Sigmoid colon (tissue), 7 donors: ENCODE data around the gene TNFRSF1B. TPM values are rescaled to one million over a fixed set of nuclear protein-coding genes. Genes with fewer than 3 reads are reported as not detected.

Source experiments
- DNase-seq: peaks from one replicate; pipeline ENCODE4 v3.0.0-alpha.2; 2019
- H3K27ac ChIP-seq, 4 donors: fragments of 200-600 bp; sonication (generic); one replicate each; pipeline ENCODE4 v1.5.1; 2016 to 2019; ENCODE audit warnings: mild to moderate bottlenecking in 1 of 4
- H3K27me3 ChIP-seq, 3 donors: fragments of 200-600 bp; sonication (generic); one replicate each; pipeline ENCODE4 v1.5.1; 2019; ENCODE audit warnings: mild to moderate bottlenecking in 1 of 3
- H3K36me3 ChIP-seq, 4 donors: fragments of 200-600 bp; sonication (generic); one replicate each; pipeline ENCODE4 v1.5.1; 2016 to 2019
- H3K4me1 ChIP-seq, 4 donors: fragments of 200-600 bp; sonication (generic); one replicate each; pipeline ENCODE4 v1.5.1; 2017 to 2019
- H3K4me3 ChIP-seq, 4 donors: fragments of 200-600 bp; sonication (generic); one replicate each; pipeline ENCODE4 v1.5.1; 2017 to 2019; ENCODE audit warnings: mild to moderate bottlenecking in 2 of 4, moderate library complexity in 1 of 4
- H3K9me3 ChIP-seq, 4 donors: fragments of 200-600 bp in 3 of 4; sonication (generic) in 3 of 4; one replicate each; pipeline versions ENCODE4 v1.5.1 to v1.6.1; 2013 to 2019
- EP300 ChIP-seq, 4 donors: sonication (generic); formaldehyde crosslinking; IDR thresholded peaks; one replicate each; pipeline ENCODE4 v1.6.1; 2017; ENCODE audit warnings: antibody characterized with exemption in 4 of 4
- POLR2A ChIP-seq, 2 donors: fragments of 450-650 bp; IDR thresholded peaks; one replicate each; pipeline ENCODE4 v1.6.1; 2016; ENCODE audit warnings: antibody characterized with exemption in 2 of 2, mild to moderate bottlenecking in 2 of 2, moderate library complexity in 2 of 2
- POLR2AphosphoS5 ChIP-seq, 4 donors: sonication (generic); formaldehyde crosslinking; IDR thresholded peaks; one replicate each; pipeline ENCODE4 v1.6.1; 2017; ENCODE audit warnings: antibody characterized with exemption in 4 of 4
- WGBS, 2 donors: extraction: QIAGEN DNeasy Blood & Tissue Kit; methylation state at CpG; one replicate each; pipeline ENCODE4 v1.1.7; 2013; 5-methylcytosine and 5-hydroxymethylcytosine counted together
- intact Hi-C: fragments of 100-400 bp; cut with DNase I; formaldehyde crosslinking; loops from one replicate; pipeline ENCODE4 v1.15.1; 2023
- polyA plus RNA-seq, 3 donors: library from polyadenylated mRNA; stranded (reverse); fragments of 200-250 nt; gene quantifications; one replicate each; pipeline ENCODE4 v1.2.3, GENCODE V29; 2013
- total RNA-seq, 4 donors: library from RNA; depleted of rRNA; stranded (reverse); fragments of >200 nt; gene quantifications; one replicate each; pipeline ENCODE4 v1.1.0, GENCODE V29; 2016
- TF ChIP-seq, protein P1 (sequence below), 4 experiments: fragments of 450-650 bp in 3 of 4; fragments of 200-600 bp in 1 of 4; IDR thresholded peaks; one replicate each; pipeline ENCODE4 v1.5.1; 2016 to 2019; ENCODE audit warnings: antibody characterized with exemption in 4 of 4, mild to moderate bottlenecking in 3 of 4, moderate library complexity in 2 of 4
- donor health status: healthy with polysubstance abuse.
- donor health status: Bipolar disorder and iron deficiency.
- donor health status: healthy.

TNFRSF1B gene
- total and polyA plus RNA-seq, 7 donors, result 4.2 to 37.2 (median 18.6) TPM

DNA sequence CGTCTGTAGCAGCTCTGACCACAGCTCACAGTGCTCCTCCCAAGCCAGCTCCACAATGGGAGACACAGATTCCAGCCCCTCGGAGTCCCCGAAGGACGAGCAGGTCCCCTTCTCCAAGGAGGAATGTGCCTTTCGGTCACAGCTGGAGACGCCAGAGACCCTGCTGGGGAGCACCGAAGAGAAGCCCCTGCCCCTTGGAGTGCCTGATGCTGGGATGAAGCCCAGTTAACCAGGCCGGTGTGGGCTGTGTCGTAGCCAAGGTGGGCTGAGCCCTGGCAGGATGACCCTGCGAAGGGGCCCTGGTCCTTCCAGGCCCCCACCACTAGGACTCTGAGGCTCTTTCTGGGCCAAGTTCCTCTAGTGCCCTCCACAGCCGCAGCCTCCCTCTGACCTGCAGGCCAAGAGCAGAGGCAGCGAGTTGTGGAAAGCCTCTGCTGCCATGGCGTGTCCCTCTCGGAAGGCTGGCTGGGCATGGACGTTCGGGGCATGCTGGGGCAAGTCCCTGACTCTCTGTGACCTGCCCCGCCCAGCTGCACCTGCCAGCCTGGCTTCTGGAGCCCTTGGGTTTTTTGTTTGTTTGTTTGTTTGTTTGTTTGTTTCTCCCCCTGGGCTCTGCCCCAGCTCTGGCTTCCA, 40.1 kb downstream of the TNFRSF1B start:
- TF ChIP-seq EP300 (IDR thresholded peaks at IDR 0.05) (no peak), POLR2A (IDR thresholded peaks at IDR 0.05) (no peak)
- H3K4me1 ChIP-seq, result peaks cover 0 to 9% (median 3%) of the 10 kb centered on the region in 4 donors
- no peaks in the 10 kb centered on the region for H3K27me3 ChIP-seq
- no peak for DNase-seq
- no peaks in the 10 kb centered on the region for H3K9me3 ChIP-seq
- peaks cover 0 to 12% (median 0%) of the 10 kb centered on the region in 4 donors for H3K36me3 ChIP-seq
- WGBS, 2 donors, result 78 to 83% methylated on average over 17 of the region's 17 CpGs
- intact Hi-C loops, result no loop called here
- H3K4me3 ChIP-seq, result no peak overlapping the region
- no peak overlapping the region for H3K27ac ChIP-seq

DNA sequence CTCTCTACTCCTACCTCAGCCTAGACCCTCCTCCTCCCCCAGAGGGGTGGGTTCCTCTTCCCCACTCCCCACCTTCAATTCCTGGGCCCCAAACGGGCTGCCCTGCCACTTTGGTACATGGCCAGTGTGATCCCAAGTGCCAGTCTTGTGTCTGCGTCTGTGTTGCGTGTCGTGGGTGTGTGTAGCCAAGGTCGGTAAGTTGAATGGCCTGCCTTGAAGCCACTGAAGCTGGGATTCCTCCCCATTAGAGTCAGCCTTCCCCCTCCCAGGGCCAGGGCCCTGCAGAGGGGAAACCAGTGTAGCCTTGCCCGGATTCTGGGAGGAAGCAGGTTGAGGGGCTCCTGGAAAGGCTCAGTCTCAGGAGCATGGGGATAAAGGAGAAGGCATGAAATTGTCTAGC, 41.5 kb downstream of the TNFRSF1B start:
- no peak for TF ChIP-seq EP300 (IDR thresholded peaks at IDR 0.05)
- TF ChIP-seq, protein P1, sequence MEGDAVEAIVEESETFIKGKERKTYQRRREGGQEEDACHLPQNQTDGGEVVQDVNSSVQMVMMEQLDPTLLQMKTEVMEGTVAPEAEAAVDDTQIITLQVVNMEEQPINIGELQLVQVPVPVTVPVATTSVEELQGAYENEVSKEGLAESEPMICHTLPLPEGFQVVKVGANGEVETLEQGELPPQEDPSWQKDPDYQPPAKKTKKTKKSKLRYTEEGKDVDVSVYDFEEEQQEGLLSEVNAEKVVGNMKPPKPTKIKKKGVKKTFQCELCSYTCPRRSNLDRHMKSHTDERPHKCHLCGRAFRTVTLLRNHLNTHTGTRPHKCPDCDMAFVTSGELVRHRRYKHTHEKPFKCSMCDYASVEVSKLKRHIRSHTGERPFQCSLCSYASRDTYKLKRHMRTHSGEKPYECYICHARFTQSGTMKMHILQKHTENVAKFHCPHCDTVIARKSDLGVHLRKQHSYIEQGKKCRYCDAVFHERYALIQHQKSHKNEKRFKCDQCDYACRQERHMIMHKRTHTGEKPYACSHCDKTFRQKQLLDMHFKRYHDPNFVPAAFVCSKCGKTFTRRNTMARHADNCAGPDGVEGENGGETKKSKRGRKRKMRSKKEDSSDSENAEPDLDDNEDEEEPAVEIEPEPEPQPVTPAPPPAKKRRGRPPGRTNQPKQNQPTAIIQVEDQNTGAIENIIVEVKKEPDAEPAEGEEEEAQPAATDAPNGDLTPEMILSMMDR (IDR thresholded peaks at IDR 0.05), result no peak
- TF ChIP-seq POLR2A (IDR thresholded peaks at IDR 0.05), result no peak
- TF ChIP-seq POLR2AphosphoS5 (IDR thresholded peaks at IDR 0.05), result no peak

DNA sequence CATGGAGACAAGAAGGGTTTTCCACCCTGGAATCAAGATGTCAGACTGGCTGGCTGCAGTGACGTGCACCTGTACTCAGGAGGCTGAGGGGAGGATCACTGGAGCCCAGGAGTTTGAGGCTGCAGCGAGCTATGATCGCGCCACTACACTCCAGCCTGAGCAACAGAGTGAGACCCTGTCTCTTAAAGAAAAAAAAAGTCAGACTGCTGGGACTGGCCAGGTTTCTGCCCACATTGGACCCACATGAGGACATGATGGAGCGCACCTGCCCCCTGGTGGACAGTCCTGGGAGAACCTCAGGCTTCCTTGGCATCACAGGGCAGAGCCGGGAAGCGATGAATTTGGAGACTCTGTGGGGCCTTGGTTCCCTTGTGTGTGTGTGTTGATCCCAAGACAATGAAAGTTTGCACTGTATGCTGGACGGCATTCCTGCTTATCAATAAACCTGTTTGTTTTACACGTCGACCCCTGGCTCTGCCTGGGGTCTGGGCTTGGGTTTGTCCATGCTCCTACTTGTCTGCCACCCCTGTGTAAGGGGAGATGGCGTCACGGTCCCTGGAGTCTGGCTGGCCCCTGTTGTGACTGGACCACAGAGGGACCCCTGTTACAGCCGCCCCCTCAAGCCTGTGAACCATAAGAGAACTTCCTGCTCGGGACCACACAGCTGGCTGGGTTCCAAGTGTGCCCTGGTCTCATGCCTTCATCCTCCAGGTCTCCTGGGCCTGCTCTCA, 42.1 kb downstream of the TNFRSF1B start:
- no peak overlapping the region for H3K27ac ChIP-seq
- intact Hi-C loops, result loop anchor here (1.0 kb wide), 1 partner anchor 84 kb away; no protein-coding TSS in a partner anchor

More for the DNA sequence above, 41.5 kb downstream of the TNFRSF1B start:
- Histone ChIP-seq H3K27ac (no peak overlapping the region), H3K4me1 (peaks cover 0 to 9% (median 3%) of the 10 kb centered on the region in 4 donors), H3K4me3 (no peak overlapping the region), H3K36me3 (no peaks in the 10 kb centered on the region), H3K9me3 (no peaks in the 10 kb centered on the region), H3K27me3 (no peaks in the 10 kb centered on the region)
- intact Hi-C loops, result no loop called here
- DNase-seq, result no peak
- WGBS, 2 donors, result 73% methylated on average over 6 of the region's 6 CpGs

DNA sequence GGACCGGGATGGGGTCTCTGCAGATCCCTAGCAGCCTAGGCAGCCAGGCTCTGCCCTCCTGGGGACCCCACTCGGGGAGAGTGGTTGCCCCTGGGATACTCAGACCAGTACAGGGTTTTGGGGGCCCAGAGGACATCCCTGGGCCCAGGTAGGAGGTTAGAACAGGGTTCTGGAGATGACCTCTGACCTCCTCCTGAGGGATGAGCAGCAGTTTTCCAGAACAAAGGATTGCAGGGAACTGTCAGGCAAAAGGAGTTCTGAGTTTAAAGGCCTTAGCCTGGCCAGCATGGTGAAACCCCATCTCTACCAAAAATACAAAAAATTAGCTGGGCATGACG, 42.7 kb downstream of the TNFRSF1B start:
- 55 to 64% methylated on average over 3 of the region's 3 CpGs for WGBS, 2 donors
- H3K27ac ChIP-seq, result no peak overlapping the region

More for the DNA sequence above, 42.1 kb downstream of the TNFRSF1B start:
- DNase-seq, result peak; percentile 91
- Histone ChIP-seq H3K4me3 (no peak overlapping the region), H3K36me3 (no peaks in the 10 kb centered on the region), H3K9me3 (no peaks in the 10 kb centered on the region), H3K27me3 (no peaks in the 10 kb centered on the region), H3K4me1 (peaks cover 0 to 9% (median 3%) of the 10 kb centered on the region in 4 donors)
- WGBS, 2 donors, result 29 to 31% methylated on average over 14 of the region's 14 CpGs
- TF ChIP-seq POLR2A (IDR thresholded peaks at IDR 0.05) (no peak), POLR2AphosphoS5 (IDR thresholded peaks at IDR 0.05) (peak in 1 of 4 donors; percentile 36)
- TF ChIP-seq, protein P1 (IDR thresholded peaks at IDR 0.05), result peak; percentile 93 to 97 (median 94)

More for the DNA sequence above, 42.7 kb downstream of the TNFRSF1B start:
- Histone ChIP-seq H3K4me1 (peaks cover 0 to 9% (median 3%) of the 10 kb centered on the region in 4 donors), H3K27me3 (no peaks in the 10 kb centered on the region), H3K36me3 (no peaks in the 10 kb centered on the region), H3K4me3 (no peak overlapping the region), H3K9me3 (no peaks in the 10 kb centered on the region)
- TF ChIP-seq POLR2A (IDR thresholded peaks at IDR 0.05) (no peak), EP300 (IDR thresholded peaks at IDR 0.05) (no peak), POLR2AphosphoS5 (IDR thresholded peaks at IDR 0.05) (no peak)
- TF ChIP-seq, protein P1 (IDR thresholded peaks at IDR 0.05), result no peak
- no peak for DNase-seq
- intact Hi-C loops, result loop anchor here (1.0 kb wide), 1 partner anchor 84 kb away; no protein-coding TSS in a partner anchor
